Type B pancreatic cell (in vitro differentiated cells): ENCODE measurements around the gene PCCA. TPM values are rescaled to one million over a fixed set of nuclear protein-coding genes. Genes with fewer than 3 reads are reported as not detected.

Experiments
- DNase-seq: peaks from one replicate; pipeline ENCODE4 v3.0.0; 2021; ENCODE audit warnings: mixed read lengths; ENCODE audit not compliant: unreplicated experiment; ENCODE audit errors: extremely low spot score
- H3K27ac Mint-ChIP-seq: 2 replicates; pipeline ENCODE4 v1.8.0; 2021; ENCODE audit warnings: mild to moderate bottlenecking, mixed read lengths
- H3K27me3 Mint-ChIP-seq: 2 replicates; pipeline ENCODE4 v1.8.0; 2021; ENCODE audit warnings: mixed read lengths
- H3K36me3 Mint-ChIP-seq: 2 replicates; pipeline ENCODE4 v1.8.0; 2021; ENCODE audit warnings: mixed read lengths
- H3K4me1 Mint-ChIP-seq: one replicate; pipeline ENCODE4 v1.8.0; 2021; ENCODE audit warnings: mixed read lengths; ENCODE audit not compliant: unreplicated experiment
- H3K4me3 Mint-ChIP-seq: 2 replicates; pipeline ENCODE4 v1.8.0; 2021; ENCODE audit warnings: mild to moderate bottlenecking, mixed read lengths
- H3K9me3 Mint-ChIP-seq: 2 replicates; pipeline ENCODE4 v1.8.0; 2021; ENCODE audit warnings: mixed read lengths
- CTCF ChIP-seq: fragments of 200-600 bp; sonication (generic); conservative IDR thresholded peaks from 2 replicates; pipeline ENCODE4 v1.5.0; 2021; ENCODE audit warnings: antibody characterized with exemption, mild to moderate bottlenecking
- total RNA-seq: library from RNA; stranded (reverse); gene quantifications from 2 replicates; pipeline ENCODE4 v1.2.1, GENCODE V29; 2021; ENCODE audit warnings: low replicate concordance

The PCCA gene
- total RNA-seq, 1 donor from 2014 or later: 46.8 TPM

GRCh38 chr13:100106705-100107104 lies 17.8 kb downstream of the PCCA start:
- Mint-ChIP-seq H3K27ac (no peak overlapping the region), H3K4me3 (no peak overlapping the region), H3K9me3 (no peaks in the 10 kb centered on the region), H3K27me3 (no peaks in the 10 kb centered on the region), H3K36me3 (peaks cover 11% of the 10 kb centered on the region), H3K4me1 (peaks cover 12% of the 10 kb centered on the region)
- no peak for DNase-seq
- TF ChIP-seq CTCF: no peak

DNA sequence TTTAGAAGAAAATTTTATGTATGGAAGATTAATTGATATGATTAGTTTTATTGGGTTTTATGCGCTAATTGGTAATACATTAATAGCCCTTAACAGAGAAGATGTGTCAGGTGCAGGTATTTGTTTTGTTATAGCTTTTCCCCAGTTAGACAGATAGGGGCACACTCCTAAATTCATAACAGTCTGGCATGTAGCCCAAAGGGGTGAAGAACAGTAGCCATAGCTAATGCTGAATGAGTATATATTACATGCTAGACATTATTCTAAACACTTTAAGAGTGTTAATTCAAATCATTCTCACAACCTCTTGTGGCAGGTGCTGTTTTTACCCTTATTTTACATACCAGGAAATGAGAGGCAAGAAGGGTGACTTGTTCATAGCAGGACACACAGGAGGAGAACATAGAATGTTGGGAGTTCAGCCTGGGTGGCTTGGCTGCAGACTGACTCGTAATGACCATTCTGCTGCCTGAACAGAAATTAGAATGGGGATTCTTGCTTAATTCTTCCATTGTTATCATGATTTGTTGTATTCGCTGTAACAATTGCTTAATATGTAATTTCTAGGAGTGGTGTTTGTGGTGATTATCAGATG lies 20.1 kb downstream of the PCCA start:
- H3K27ac Mint-ChIP-seq: no peak overlapping the region

DNA sequence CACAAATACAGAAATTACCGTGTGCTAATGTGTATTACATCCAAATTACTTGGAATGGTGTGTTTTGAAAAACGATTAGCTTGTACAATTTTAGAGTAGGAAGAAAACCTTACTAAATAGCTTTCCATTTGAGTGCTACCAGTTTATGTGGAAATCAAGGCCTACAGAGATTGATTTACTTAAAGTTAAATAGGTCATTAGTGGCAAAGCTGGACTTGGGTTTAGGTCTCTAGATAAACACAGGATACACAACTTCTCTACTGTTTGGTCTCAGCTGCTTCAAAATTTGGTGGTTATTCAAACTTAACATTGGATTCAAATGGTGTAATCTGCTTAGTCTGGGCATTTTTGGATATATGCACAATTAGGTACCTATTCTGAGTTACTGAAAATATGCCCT lies 21.4 kb downstream of the PCCA start:
- Mint-ChIP-seq H3K36me3 (peaks cover 12% of the 10 kb centered on the region), H3K9me3 (no peaks in the 10 kb centered on the region), H3K27ac (no peak overlapping the region), H3K27me3 (no peaks in the 10 kb centered on the region), H3K4me1 (peaks cover 7% of the 10 kb centered on the region), H3K4me3 (no peak overlapping the region)
- DNase-seq: no peak
- no peak for TF ChIP-seq CTCF

More for the DNA sequence above, 20.1 kb downstream of the PCCA start:
- Mint-ChIP-seq H3K9me3 (no peaks in the 10 kb centered on the region), H3K4me3 (no peak overlapping the region), H3K36me3 (peaks cover 11% of the 10 kb centered on the region), H3K4me1 (peaks cover 7% of the 10 kb centered on the region), H3K27me3 (no peaks in the 10 kb centered on the region)
- no peak for DNase-seq
- TF ChIP-seq CTCF: no peak

DNA sequence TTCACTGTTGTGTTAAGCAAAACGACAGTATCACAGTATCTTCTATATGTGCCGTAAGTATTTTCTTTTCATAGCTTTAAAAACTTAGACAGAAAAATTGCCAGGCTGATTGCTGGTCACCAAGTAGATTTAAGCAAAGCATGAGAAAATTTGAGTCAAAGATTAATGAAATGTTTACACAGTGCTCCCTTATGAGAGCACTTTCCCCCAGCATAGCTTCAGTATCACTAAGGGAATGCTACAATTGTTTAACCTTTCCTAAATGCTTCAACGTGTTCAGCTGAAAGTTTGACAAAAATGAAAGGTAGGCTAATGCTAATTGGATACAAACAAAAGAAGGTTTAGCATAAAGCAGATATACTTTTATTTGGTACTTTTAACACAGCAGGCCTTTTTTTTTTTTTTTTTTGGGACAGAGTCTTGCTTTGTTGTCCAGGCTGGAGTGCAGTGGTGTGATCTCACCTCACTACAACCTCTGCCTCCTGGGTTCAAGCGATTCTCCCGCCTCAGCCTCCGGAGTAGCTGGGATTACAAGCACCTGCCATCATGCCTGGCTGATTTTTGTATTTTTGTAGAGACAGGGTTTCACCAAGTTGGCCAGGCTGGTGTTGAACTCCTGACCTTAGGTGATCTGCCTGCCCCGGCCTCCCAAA lies 23.4 kb downstream of the PCCA start:
- no peak for DNase-seq
- Mint-ChIP-seq H3K36me3 (peaks cover 22% of the 10 kb centered on the region), H3K4me1 (peaks cover 3% of the 10 kb centered on the region), H3K9me3 (no peaks in the 10 kb centered on the region), H3K27me3 (no peaks in the 10 kb centered on the region), H3K4me3 (no peak overlapping the region), H3K27ac (no peak overlapping the region)
- TF ChIP-seq CTCF: no peak

DNA sequence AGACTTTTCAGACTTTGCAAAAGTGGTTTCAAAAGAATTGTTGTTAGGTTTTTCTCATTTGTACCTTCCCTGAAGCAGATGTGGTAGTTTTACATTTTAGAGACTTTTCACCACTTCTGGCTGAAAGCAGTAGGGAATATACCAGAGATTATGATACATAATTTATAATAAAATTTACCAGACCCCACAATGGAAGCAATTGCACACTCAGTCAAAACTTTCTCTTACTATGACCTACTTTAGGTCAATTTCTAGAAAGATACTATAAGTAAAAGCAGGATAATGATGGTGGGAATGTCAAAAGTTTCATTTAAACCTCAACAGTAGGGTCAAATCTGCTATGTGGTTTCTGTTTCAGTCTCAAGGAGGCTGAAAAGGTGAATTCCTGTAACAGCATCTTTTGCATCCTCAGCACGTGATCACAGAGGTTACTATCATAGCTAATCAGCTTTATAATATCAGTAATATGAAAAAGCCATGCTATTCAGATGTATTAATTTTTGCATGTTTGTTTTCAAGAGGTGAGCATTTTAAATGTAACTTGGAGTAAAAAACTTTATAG lies 26.9 kb downstream of the PCCA start:
- Mint-ChIP-seq H3K4me3 (no peak overlapping the region), H3K27me3 (no peaks in the 10 kb centered on the region), H3K27ac (no peak overlapping the region), H3K4me1 (peaks cover 3% of the 10 kb centered on the region), H3K36me3 (peaks cover 40% of the 10 kb centered on the region), H3K9me3 (peaks cover 4% of the 10 kb centered on the region)
- no peak for DNase-seq
- TF ChIP-seq CTCF: no peak
